Measurements from ENCODE around the gene REXO5.

DNA sequence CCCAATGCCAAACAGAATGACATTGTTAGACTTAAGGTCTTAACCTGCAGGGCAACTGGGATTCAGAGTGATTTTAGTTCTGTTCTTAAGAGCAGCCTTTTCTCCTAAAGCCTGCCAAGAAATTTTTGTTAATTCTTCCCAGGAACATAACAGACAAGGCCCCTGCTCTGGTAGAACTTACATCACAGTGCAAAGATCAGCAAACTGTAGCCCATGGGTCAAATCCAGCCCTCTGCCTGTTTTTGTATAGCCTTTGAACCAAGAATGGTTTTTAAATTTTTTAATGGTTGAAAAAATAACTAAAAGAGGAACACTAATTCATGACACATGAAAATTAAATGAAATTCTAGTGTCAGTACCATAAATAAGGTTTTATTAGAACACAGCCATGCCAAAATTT is 38.8 kb upstream of the REXO5 start:
- TF ChIP-seq, protein P1, sequence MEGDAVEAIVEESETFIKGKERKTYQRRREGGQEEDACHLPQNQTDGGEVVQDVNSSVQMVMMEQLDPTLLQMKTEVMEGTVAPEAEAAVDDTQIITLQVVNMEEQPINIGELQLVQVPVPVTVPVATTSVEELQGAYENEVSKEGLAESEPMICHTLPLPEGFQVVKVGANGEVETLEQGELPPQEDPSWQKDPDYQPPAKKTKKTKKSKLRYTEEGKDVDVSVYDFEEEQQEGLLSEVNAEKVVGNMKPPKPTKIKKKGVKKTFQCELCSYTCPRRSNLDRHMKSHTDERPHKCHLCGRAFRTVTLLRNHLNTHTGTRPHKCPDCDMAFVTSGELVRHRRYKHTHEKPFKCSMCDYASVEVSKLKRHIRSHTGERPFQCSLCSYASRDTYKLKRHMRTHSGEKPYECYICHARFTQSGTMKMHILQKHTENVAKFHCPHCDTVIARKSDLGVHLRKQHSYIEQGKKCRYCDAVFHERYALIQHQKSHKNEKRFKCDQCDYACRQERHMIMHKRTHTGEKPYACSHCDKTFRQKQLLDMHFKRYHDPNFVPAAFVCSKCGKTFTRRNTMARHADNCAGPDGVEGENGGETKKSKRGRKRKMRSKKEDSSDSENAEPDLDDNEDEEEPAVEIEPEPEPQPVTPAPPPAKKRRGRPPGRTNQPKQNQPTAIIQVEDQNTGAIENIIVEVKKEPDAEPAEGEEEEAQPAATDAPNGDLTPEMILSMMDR (IDR thresholded peaks at IDR 0.05), result no peak
- TF ChIP-seq POLR2A (IDR thresholded peaks at IDR 0.05), result no peak

Measured in body of pancreas (tissue), 4 donors.